IPS-15b (cell line): ENCODE measurements around the gene EXOSC2.

Experiments
- H3K27me3 ChIP-seq: one replicate; pipeline ENCODE4 v1.6.1; 2013; ENCODE audit warnings: low read length; ENCODE audit not compliant: control insufficient read depth, insufficient read depth
- H3K36me3 ChIP-seq: one replicate; pipeline ENCODE4 v1.6.1; 2013; ENCODE audit warnings: low read length; ENCODE audit not compliant: control insufficient read depth, insufficient read depth
- H3K4me1 ChIP-seq: one replicate; pipeline ENCODE4 v1.6.1; 2013; ENCODE audit warnings: mild to moderate bottlenecking, low read length; ENCODE audit not compliant: control insufficient read depth, insufficient read depth
- H3K4me3 ChIP-seq: one replicate; pipeline ENCODE4 v1.5.1; 2013; ENCODE audit warnings: low read depth, low read length
- H3K9ac ChIP-seq: one replicate; pipeline ENCODE4 v1.6.1; 2013; ENCODE audit warnings: low read depth, mild to moderate bottlenecking, low read length
- H3K9me3 ChIP-seq: one replicate; pipeline ENCODE4 v1.6.1; 2013; ENCODE audit warnings: mild to moderate bottlenecking, low read length; ENCODE audit not compliant: control insufficient read depth, insufficient read depth

The EXOSC2 gene

DNA sequence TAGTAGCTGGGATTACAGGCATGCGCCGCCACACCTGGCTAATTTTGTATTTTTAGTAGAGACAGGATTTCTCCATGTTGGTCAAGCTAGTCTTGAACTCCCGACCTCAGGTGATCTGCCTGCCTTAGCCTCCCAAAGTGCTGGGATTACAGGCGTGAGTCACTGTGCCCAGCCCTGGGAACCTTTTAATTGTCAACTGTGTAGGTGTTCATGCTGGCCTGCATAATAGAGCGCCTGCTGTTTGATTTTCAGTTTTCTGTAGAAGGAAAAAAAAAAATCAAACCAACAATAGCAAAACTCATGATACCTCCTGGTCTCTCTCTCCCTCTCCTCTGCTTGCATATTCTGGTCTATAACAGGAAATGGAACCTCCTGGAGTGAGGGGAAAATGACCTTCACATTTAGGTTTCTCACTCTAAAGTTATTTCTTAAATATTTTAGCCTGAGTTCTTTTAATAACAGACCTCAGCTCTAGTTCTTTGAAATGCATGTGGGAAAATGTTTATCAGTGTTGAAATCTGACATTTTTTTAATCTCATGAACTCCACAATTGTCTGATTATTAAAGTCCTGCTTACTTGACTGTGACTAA lies 51.7 kb downstream of the EXOSC2 start:
- H3K9ac ChIP-seq: no peak overlapping the region
- H3K36me3 ChIP-seq: no peaks in the 10 kb centered on the region
- H3K27me3 ChIP-seq: no peaks in the 10 kb centered on the region
- no peak overlapping the region for H3K4me3 ChIP-seq
- no peaks in the 10 kb centered on the region for H3K9me3 ChIP-seq
- H3K4me1 ChIP-seq: no peaks in the 10 kb centered on the region

DNA sequence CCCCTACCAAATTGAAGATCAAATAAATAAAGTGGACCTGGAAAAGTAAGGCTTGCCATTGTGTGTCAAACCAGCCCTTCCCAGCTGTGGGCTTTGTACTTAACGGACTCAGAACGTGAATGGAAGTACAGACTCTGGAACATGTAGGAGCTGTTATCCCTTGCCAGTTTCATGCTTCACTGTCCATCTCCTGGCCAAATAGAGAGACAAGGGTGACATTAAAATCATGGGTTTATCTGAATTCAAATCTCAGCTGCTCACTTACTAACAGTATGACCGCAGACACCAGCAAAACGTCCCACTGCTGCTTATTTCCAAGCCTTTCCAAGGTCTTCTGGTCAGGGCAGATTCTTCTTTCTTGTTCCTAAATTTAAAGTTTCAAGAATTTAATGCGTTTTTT lies 52.2 kb downstream of the EXOSC2 start:
- Histone ChIP-seq H3K9me3 (no peaks in the 10 kb centered on the region), H3K36me3 (no peaks in the 10 kb centered on the region), H3K4me1 (no peaks in the 10 kb centered on the region), H3K4me3 (no peak overlapping the region), H3K9ac (no peak overlapping the region), H3K27me3 (no peaks in the 10 kb centered on the region)

DNA sequence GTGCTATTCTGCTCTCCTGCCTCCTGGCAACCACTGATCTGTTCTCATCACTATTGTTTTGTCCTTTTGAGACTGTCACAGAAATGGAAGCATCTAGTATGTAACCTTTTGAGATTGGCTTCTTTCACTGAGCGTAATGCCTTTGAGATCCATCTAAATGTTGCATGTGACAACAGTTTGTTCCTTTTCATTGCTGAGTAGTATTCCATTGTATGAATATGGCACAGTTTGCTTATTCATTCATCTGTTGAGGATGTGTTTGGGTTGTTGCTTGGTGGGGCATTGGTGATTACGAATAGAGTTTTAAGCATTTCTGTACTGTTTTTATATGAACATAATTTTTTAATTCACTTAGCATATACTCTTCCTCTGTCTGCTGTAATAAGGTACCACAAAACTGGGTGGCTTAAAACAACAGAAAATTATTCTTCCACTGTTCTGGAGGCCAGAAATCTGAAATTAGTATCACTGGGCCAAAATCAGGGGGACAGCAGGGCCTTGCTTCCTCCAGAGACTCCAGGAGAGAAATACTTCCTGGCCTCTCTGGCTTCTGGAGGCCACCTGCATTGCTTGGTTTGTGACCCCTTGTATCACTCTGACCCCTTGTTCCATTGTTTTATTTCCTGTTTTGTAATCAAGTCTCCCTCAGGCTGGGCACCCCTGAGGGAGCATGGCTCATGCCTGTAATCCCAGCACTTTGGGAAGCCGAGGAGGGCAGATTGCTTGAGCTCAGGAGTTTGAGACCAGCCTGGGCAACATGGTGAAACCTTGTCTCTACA lies 53.0 kb downstream of the EXOSC2 start:
- H3K4me1 ChIP-seq: no peaks in the 10 kb centered on the region
- H3K27me3 ChIP-seq: no peaks in the 10 kb centered on the region
- no peak overlapping the region for H3K4me3 ChIP-seq

DNA sequence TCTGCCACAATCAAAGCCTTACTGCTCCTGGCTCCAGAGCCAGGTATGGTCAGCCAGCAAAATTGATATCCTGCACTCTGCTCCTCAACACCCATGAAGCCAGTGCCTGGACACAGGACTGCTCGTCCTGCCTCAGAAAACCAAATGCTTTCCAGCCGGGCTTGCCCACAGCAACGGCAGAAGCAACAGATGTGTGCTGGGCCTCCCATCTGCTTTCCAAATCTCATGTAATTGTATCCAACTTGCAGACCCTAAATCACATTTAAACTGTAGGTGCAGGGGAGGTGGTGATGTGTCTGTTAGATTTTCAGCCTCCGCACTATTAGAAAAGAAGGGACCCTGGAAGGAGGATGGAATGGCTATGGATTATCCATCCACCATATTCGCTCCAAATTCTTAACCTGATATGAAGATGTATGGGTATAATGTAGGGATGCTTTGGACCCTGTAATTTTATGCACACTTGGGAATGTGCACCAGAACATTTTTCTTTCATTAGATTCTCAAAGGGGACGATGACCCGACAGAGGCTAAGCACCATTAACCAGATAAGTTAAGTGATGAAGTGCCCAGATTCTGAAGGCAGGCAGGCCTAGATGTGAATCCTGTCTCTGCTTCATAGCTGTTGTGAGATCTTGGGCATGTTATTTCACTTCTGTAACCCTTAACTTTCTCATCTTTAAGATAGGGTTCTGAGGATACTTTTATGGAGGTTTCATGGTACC lies 58.2 kb downstream of the EXOSC2 start:
- Histone ChIP-seq H3K27me3 (no peaks in the 10 kb centered on the region), H3K4me1 (peaks cover 3% of the 10 kb centered on the region), H3K9me3 (no peaks in the 10 kb centered on the region), H3K9ac (no peak overlapping the region), H3K36me3 (no peaks in the 10 kb centered on the region), H3K4me3 (no peak overlapping the region)

More for the DNA sequence above, 53.0 kb downstream of the EXOSC2 start:
- H3K36me3 ChIP-seq: no peaks in the 10 kb centered on the region
- no peak overlapping the region for H3K9ac ChIP-seq
- H3K9me3 ChIP-seq: no peaks in the 10 kb centered on the region
